ENCODE data around the gene MAP1B. TPM values are rescaled to one million over a fixed set of nuclear protein-coding genes. Genes with fewer than 3 reads are reported as not detected.

Gene MAP1B
- total and polyA plus RNA-seq, 10 donors = 0.68 to 17.3 (median 9.8) TPM

DNA sequence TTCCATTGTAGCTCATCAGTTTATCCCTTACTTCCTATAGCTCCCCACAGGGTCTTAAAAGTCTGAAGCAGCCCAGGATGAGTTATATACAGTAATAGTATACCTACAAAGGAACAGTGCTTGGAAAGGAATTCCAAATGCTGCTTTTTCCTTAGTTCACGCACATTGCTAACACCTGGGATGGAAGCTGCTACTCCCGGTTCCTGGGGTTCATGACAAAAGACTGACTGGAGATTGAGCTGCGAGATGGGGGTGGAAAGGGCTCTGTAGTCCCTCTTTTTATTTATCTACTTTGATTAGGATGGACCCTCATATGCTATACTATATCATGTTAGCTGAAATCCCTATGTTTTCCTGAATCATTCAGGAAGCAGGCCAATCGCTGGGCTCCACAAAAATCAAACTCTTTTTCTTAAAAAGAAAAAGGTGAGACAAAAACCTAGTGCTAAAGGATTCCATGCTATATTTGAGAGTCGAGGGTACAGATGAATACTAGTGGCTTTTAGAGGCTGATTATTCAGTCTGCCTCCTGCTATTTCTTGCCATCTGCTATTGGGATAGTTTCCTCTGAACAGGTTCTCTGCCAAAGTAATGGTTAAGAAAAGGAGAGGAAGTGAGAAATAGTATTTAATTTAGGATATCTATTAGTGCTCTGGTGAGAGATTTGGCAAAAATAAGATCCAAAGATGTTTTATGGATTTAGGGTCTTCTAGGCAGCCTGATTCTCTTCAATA is 131.6 kb downstream of the MAP1B start:
- 92 to 98% (median 96%) methylated on average over 5 of the region's 5 CpGs for WGBS, 5 donors
- no peaks in the 10 kb centered on the region for H3K9me3 ChIP-seq
- no peaks in the 10 kb centered on the region for H3K27me3 ChIP-seq (replicated peaks in 1 of 7)
- H3K4me3 ChIP-seq = no peak overlapping the region
- no peak for TF ChIP-seq POLR2A (IDR thresholded peaks at IDR 0.05)
- TF ChIP-seq POLR2AphosphoS5 (IDR thresholded peaks at IDR 0.05) = no peak
- TF ChIP-seq, protein P1, sequence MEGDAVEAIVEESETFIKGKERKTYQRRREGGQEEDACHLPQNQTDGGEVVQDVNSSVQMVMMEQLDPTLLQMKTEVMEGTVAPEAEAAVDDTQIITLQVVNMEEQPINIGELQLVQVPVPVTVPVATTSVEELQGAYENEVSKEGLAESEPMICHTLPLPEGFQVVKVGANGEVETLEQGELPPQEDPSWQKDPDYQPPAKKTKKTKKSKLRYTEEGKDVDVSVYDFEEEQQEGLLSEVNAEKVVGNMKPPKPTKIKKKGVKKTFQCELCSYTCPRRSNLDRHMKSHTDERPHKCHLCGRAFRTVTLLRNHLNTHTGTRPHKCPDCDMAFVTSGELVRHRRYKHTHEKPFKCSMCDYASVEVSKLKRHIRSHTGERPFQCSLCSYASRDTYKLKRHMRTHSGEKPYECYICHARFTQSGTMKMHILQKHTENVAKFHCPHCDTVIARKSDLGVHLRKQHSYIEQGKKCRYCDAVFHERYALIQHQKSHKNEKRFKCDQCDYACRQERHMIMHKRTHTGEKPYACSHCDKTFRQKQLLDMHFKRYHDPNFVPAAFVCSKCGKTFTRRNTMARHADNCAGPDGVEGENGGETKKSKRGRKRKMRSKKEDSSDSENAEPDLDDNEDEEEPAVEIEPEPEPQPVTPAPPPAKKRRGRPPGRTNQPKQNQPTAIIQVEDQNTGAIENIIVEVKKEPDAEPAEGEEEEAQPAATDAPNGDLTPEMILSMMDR (IDR thresholded peaks at IDR 0.05 in 8 of 11, conservative IDR thresholded peaks at IDR 0.05 in 3 of 11) = no peak
- H3K27ac ChIP-seq = no peak overlapping the region
- intact Hi-C loops (cut with DNase I; ENCODE audit: low total_unique reads) = no loop called here
- H3K36me3 ChIP-seq = peaks cover 0 to 43% (median 5%) of the 10 kb centered on the region in 6 donors
- DNase-seq = no peak
- H3K4me1 ChIP-seq = peaks cover 0 to 22% (median 12%) of the 10 kb centered on the region in 6 donors

DNA sequence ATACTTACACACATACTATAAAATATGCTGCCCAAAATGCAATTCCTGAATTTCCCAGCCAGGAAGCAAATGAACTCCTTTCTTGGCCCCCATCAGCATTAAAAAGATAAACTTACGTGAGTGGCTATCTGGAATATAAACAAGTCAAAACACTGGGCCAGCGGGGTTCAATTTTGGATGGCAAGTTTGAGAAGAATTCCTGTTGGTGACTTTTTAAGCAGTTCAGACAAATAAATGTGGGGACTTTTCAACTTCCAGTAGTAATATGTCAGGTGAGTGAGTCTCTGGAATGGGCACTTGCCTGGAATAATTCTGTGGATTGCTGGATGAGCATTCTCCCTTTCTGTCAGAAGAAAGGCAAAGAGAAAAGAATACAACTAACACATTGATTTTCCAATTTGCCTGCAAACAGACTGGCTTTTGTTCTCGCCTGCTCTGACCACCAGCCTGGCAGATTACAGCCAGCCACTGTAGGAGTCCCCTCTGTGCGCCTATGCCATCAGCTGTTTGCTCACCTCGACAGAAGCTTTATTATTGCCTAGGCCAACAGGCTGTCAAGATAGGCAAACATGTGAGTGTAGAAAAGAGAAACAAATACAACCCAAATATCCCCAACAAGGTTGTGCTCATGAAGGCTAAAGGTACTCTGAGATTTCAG is 134.2 kb downstream of the MAP1B start:
- no peak for DNase-seq
- Histone ChIP-seq H3K27ac (no peak overlapping the region), H3K36me3 (peaks cover 0 to 32% (median 1%) of the 10 kb centered on the region in 6 donors), H3K27me3 (replicated peaks in 1 of 7) (no peaks in the 10 kb centered on the region), H3K4me3 (no peak overlapping the region), H3K4me1 (peaks cover 0 to 20% (median 2%) of the 10 kb centered on the region in 6 donors), H3K9me3 (no peaks in the 10 kb centered on the region)
- intact Hi-C loops (cut with DNase I; ENCODE audit: low total_unique reads) = no loop called here
- TF ChIP-seq POLR2A (IDR thresholded peaks at IDR 0.05) (no peak), POLR2AphosphoS5 (IDR thresholded peaks at IDR 0.05) (no peak)
- 90 to 97% (median 94%) methylated on average over 5 of the region's 5 CpGs for WGBS, 5 donors

DNA sequence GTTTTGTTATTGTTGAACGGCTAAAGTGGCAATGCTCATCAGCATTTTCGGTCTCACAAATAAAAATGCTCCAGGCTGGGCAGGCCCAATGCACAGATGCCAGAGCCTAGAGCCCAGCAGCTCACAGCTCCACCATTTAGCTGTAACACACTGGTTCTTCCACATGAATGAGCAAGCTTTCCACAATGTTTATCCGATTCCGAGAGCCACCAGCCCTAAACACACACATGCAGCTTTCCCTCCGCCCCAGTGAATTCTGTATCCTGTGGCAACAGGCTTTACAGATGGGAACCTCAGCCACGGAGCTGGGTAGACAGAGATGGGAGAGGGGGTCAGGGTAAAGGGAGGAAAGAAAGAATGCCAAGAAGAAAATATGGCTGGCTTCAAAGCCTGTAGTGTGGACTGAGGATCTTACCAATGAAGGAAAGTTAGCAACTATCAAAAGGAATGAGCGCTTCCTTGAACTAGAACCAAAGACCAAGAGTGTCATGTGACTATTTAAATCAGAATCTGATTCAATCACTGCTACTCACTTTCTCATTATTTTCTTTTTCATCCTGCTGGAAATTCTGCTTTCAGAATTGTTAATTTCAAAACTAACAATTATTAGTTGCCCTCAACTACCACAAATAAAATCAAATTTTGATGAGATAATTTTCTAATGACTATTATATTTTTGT is 135.7 kb downstream of the MAP1B start:
- Histone ChIP-seq H3K36me3 (peaks cover 0 to 17% (median 0%) of the 10 kb centered on the region in 6 donors), H3K4me3 (no peak overlapping the region), H3K9me3 (no peaks in the 10 kb centered on the region), H3K4me1 (peaks cover 0 to 30% (median 2%) of the 10 kb centered on the region in 6 donors), H3K27me3 (replicated peaks in 1 of 7) (no peaks in the 10 kb centered on the region), H3K27ac (no peak overlapping the region)
- 97 to 98% (median 97%) methylated on average over 7 of the region's 7 CpGs for WGBS, 5 donors
- DNase-seq = no peak
- TF ChIP-seq, protein P1 (IDR thresholded peaks at IDR 0.05 in 8 of 11, conservative IDR thresholded peaks at IDR 0.05 in 3 of 11) = no peak
- TF ChIP-seq POLR2AphosphoS5 (IDR thresholded peaks at IDR 0.05) (no peak), POLR2A (IDR thresholded peaks at IDR 0.05) (no peak)
- intact Hi-C loops (cut with DNase I; ENCODE audit: low total_unique reads) = no loop called here

DNA sequence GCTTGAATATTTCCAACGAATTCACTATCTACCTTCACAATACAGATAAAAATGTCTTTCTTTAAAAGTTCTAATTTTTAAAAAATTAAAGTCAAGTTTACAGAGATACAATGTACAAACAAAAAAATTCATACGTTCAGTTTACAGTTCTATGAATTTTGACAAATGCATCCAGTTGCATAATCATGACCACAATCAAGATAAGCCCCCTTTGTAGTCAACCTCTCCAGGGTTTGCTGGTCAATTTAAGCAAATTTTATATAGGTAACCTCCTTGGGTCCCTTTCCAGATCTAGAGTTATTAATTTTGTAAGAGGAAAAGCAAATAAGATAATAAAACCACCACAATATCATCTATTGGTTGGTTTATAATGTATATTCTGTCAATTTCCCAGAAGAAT is 136.4 kb downstream of the MAP1B start:
- DNase-seq = no peak
- no peaks in the 10 kb centered on the region for H3K9me3 ChIP-seq
- TF ChIP-seq, protein P1 (IDR thresholded peaks at IDR 0.05 in 8 of 11, conservative IDR thresholded peaks at IDR 0.05 in 3 of 11) = no peak
- TF ChIP-seq POLR2AphosphoS5 (IDR thresholded peaks at IDR 0.05) = no peak
- TF ChIP-seq POLR2A (IDR thresholded peaks at IDR 0.05) = no peak
- WGBS, 5 donors = 71 to 93% (median 86%) methylated on average over 2 of the region's 2 CpGs
- intact Hi-C loops (cut with DNase I; ENCODE audit: low total_unique reads) = no loop called here
- H3K4me3 ChIP-seq = no peak overlapping the region
- H3K27ac ChIP-seq = no peak overlapping the region
- H3K4me1 ChIP-seq = peaks cover 0 to 35% (median 5%) of the 10 kb centered on the region in 6 donors
- H3K27me3 ChIP-seq (replicated peaks in 1 of 7) = no peaks in the 10 kb centered on the region
- peaks cover 0 to 10% (median 0%) of the 10 kb centered on the region in 6 donors for H3K36me3 ChIP-seq
